ENCODE measurements around the gene FLT1. TPM values are rescaled to one million over a fixed set of nuclear protein-coding genes. Genes with fewer than 3 reads are reported as not detected.

Gene FLT1
- total RNA-seq, 2 donors from 2014 or later: 3.2 to 10.3 TPM

DNA sequence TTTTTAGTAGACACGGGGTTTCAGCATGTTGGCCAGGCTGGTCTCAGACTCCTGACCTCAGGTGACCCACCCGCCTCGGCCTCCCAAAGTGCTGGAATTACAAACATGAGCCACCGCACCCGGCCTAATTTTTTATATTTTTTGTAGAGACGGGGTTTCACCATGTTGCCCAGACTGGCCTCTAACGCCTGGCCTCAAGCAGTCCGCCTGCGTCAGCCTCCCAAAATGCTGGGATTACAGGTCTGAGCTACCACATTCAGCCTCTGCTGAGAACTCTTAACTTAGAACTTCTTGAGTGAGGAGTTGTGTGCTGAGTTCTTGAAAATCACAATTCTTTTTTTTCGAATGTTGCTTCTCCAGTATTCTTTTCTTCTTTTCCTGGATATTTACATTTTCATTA, 244.4 kb downstream of the FLT1 start:
- TF ChIP-seq, protein P1, sequence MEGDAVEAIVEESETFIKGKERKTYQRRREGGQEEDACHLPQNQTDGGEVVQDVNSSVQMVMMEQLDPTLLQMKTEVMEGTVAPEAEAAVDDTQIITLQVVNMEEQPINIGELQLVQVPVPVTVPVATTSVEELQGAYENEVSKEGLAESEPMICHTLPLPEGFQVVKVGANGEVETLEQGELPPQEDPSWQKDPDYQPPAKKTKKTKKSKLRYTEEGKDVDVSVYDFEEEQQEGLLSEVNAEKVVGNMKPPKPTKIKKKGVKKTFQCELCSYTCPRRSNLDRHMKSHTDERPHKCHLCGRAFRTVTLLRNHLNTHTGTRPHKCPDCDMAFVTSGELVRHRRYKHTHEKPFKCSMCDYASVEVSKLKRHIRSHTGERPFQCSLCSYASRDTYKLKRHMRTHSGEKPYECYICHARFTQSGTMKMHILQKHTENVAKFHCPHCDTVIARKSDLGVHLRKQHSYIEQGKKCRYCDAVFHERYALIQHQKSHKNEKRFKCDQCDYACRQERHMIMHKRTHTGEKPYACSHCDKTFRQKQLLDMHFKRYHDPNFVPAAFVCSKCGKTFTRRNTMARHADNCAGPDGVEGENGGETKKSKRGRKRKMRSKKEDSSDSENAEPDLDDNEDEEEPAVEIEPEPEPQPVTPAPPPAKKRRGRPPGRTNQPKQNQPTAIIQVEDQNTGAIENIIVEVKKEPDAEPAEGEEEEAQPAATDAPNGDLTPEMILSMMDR (conservative IDR thresholded peaks at IDR 0.05): no peak
- no peak overlapping the region for H3K4me3 Mint-ChIP-seq
- H3K27me3 Mint-ChIP-seq (ENCODE audit: insufficient read depth): no peaks in the 10 kb centered on the region
- Histone ChIP-seq H3K4me3 (ENCODE audit: low read length) (no peak overlapping the region), H3K9me3 (ENCODE audit: control insufficient read depth, low read length) (no peaks in the 10 kb centered on the region), H3K9ac (ENCODE audit: extremely low read depth, low read length, poor library complexity, severe bottlenecking) (no peak overlapping the region), H3K27ac (ENCODE audit: low read depth, low read length) (no peak overlapping the region), H3K36me3 (ENCODE audit: control insufficient read depth, insufficient read depth, low read length) (peaks cover 55% of the 10 kb centered on the region), H3K27me3 (ENCODE audit: control insufficient read depth, insufficient read depth, low read length, poor library complexity, severe bottlenecking) (no peaks in the 10 kb centered on the region), H3K4me1 (ENCODE audit: control insufficient read depth, insufficient read depth, low read length) (no peaks in the 10 kb centered on the region)
- H3K36me3 Mint-ChIP-seq (ENCODE audit: low read depth): peaks cover 61% of the 10 kb centered on the region
- DNase-seq: no peak
- 93 to 95% methylated on average over 7 to 10 of the region's 10 CpGs for WGBS, 2 experiments (ENCODE audit: insufficient coverage in 1 of 2, insufficient read length in 1 of 2)
- H3K27ac Mint-ChIP-seq: no peak overlapping the region
- no peaks in the 10 kb centered on the region for H3K4me1 Mint-ChIP-seq
- no peaks in the 10 kb centered on the region for H3K9me3 Mint-ChIP-seq

Other genes starting within 250 kb of the FLT1 start
- gene POMP, start 164.0 kb upstream of the FLT1 start, total RNA-seq: 10 to 100 TPM; 88.8 to 95.4 TPM
- 1 to 10 TPM; 1.8 to 2.9 TPM for gene SLC46A3, start 223.8 kb upstream of the FLT1 start, total RNA-seq